WTC11 (cell line): ENCODE data around the gene OPTC. TPM values are rescaled to one million over a fixed set of nuclear protein-coding genes. Genes with fewer than 3 reads are reported as not detected.

Experiments used
- ATAC-seq: fragments of 200-7000 bp; cut with Tn5 transposase; 2 replicates; pipeline ENCODE4 v1.10.0; 2021; ENCODE audit warnings: mild to moderate bottlenecking, moderate library complexity
- CTCF ChIA-PET: fragments of 300-600 bp; sonication (Branson Sonifier 250); formaldehyde crosslinking; loops from one replicate; lab custom pipeline; 2021; ENCODE audit warnings: antibody characterized with exemption; lab: Charles Lee
- POLR2A ChIA-PET: fragments of 350-600 bp; sonication (Branson Sonifier 250); formaldehyde crosslinking; loops from one replicate; lab custom pipeline; 2021; ENCODE audit warnings: antibody characterized with exemption; lab: Charles Lee
- DNase-seq: peaks from one replicate; pipeline ENCODE4 v3.0.0; 2021; ENCODE audit warnings: low spot score
- H3K27ac Mint-ChIP-seq: 2 replicates; pipeline ENCODE4 v1.8.0; 2021; ENCODE audit warnings: mixed read lengths
- H3K27me3 Mint-ChIP-seq: 2 replicates; pipeline ENCODE4 v1.8.0; 2021; ENCODE audit warnings: low read depth, mild to moderate bottlenecking, moderate library complexity, mixed read lengths
- H3K36me3 Mint-ChIP-seq: 2 replicates; pipeline ENCODE4 v1.8.0; 2021; ENCODE audit warnings: mixed read lengths
- H3K4me1 Mint-ChIP-seq: 2 replicates; pipeline ENCODE4 v1.8.0; 2022; ENCODE audit warnings: mixed read lengths
- H3K4me3 Mint-ChIP-seq: 2 replicates; pipeline ENCODE4 v1.8.0; 2021; ENCODE audit warnings: mild to moderate bottlenecking, moderate library complexity, mixed read lengths
- H3K9me3 Mint-ChIP-seq: 2 replicates; pipeline ENCODE4 v1.8.0; 2021; ENCODE audit warnings: mixed read lengths
- ATF2 ChIP-seq: sonication (generic); formaldehyde crosslinking; IDR thresholded peaks from 2 replicates; pipeline ENCODE4 v1.8.1; 2022; ENCODE audit warnings: low read depth, missing genetic modification reagents, borderline replicate concordance
- CBFB ChIP-seq: sonication (generic); formaldehyde crosslinking; IDR thresholded peaks from 2 replicates; pipeline ENCODE4 v1.8.1; 2022; ENCODE audit warnings: mild to moderate bottlenecking, low read depth, missing genetic modification reagents
- E2F4 ChIP-seq: sonication (generic); formaldehyde crosslinking; IDR thresholded peaks from 2 replicates; pipeline ENCODE4 v1.8.1; 2022; ENCODE audit warnings: low read depth, mild to moderate bottlenecking, moderate library complexity, missing genetic modification reagents, borderline replicate concordance
- E2F5 ChIP-seq: sonication (generic); formaldehyde crosslinking; IDR thresholded peaks from 2 replicates; pipeline ENCODE4 v1.8.1; 2022; ENCODE audit warnings: mild to moderate bottlenecking, moderate library complexity, missing genetic modification reagents
- ETV6 ChIP-seq: sonication (generic); formaldehyde crosslinking; IDR thresholded peaks from 2 replicates; pipeline ENCODE4 v1.8.1; 2022; ENCODE audit warnings: mild to moderate bottlenecking, missing genetic modification reagents
- FOXP1 ChIP-seq: sonication (generic); formaldehyde crosslinking; IDR thresholded peaks from 2 replicates; pipeline ENCODE4 v1.8.0; 2022; ENCODE audit warnings: missing genetic modification reagents, mild to moderate bottlenecking, moderate library complexity, borderline replicate concordance
- FOXP4 ChIP-seq: sonication (generic); formaldehyde crosslinking; IDR thresholded peaks from 2 replicates; pipeline ENCODE4 v1.8.0; 2022; ENCODE audit warnings: mild to moderate bottlenecking, missing genetic modification reagents
- HMGXB4 ChIP-seq: sonication (generic); formaldehyde crosslinking; IDR thresholded peaks from 2 replicates; pipeline ENCODE4 v1.8.1; 2023; ENCODE audit warnings: mild to moderate bottlenecking, moderate library complexity, missing genetic modification reagents
- IRF2 ChIP-seq: sonication (generic); formaldehyde crosslinking; IDR thresholded peaks from 2 replicates; pipeline ENCODE4 v1.8.0; 2022; ENCODE audit warnings: low read depth, missing genetic modification reagents, borderline replicate concordance
- KAT7 ChIP-seq: sonication (generic); formaldehyde crosslinking; IDR thresholded peaks from 2 replicates; pipeline ENCODE4 v1.8.1; 2023; ENCODE audit warnings: missing genetic modification reagents, mild to moderate bottlenecking, borderline replicate concordance
- PRDM15 ChIP-seq: sonication (generic); formaldehyde crosslinking; IDR thresholded peaks from 2 replicates; pipeline ENCODE4 v1.8.0; 2022; ENCODE audit warnings: missing genetic modification reagents
- RELA ChIP-seq: sonication (generic); formaldehyde crosslinking; IDR thresholded peaks from 2 replicates; pipeline ENCODE4 v1.8.1; 2022; ENCODE audit warnings: missing genetic modification reagents, mild to moderate bottlenecking, borderline replicate concordance
- SMAD3 ChIP-seq: sonication (generic); formaldehyde crosslinking; IDR thresholded peaks from 2 replicates; pipeline ENCODE4 v1.8.0; 2022; ENCODE audit warnings: missing genetic modification reagents, mild to moderate bottlenecking, borderline replicate concordance
- TEAD4 ChIP-seq: sonication (generic); formaldehyde crosslinking; IDR thresholded peaks from 2 replicates; pipeline ENCODE4 v1.8.0; 2022; ENCODE audit warnings: mild to moderate bottlenecking, missing genetic modification reagents
- TP53 ChIP-seq: sonication (generic); formaldehyde crosslinking; IDR thresholded peaks from 2 replicates; pipeline ENCODE4 v1.8.1; 2023; ENCODE audit warnings: mild to moderate bottlenecking, missing genetic modification reagents
- ZNF512 ChIP-seq: sonication (generic); formaldehyde crosslinking; IDR thresholded peaks from 2 replicates; pipeline ENCODE4 v1.8.1; 2022; ENCODE audit warnings: missing genetic modification reagents, borderline replicate concordance
- ZNF671 ChIP-seq: fragments of 250-450 bp; sonication (Bioruptor Pico); IDR thresholded peaks from 2 replicates; pipeline ENCODE4 v1.8.0; 2021; ENCODE audit warnings: mild to moderate bottlenecking
- total RNA-seq: library from RNA; stranded (reverse); gene quantifications from 3 replicates; pipeline ENCODE4 v1.2.3, GENCODE V29; 2021

The OPTC gene
- total RNA-seq, 1 experiment from 2014 or later: 0.55 TPM

GRCh38 chr1:203538726-203539125 is 44.8 kb downstream of the OPTC start (continued):
- TF ChIP-seq IRF2 (CRISPR knock-in tag): no peak
- no peak for TF ChIP-seq ZNF671 (CRISPR knock-in tag)
- no peak for TF ChIP-seq TEAD4
- TF ChIP-seq RELA (CRISPR knock-in tag): no peak

GRCh38 chr1:203539831-203540546 is 46.0 kb downstream of the OPTC start:
- POLR2A ChIA-PET: no interaction called here
- TF ChIP-seq TP53: no peak
- TF ChIP-seq E2F4 (CRISPR knock-in tag): no peak
- no peak for TF ChIP-seq KAT7 (CRISPR knock-in tag)
- no peak for TF ChIP-seq SMAD3 (CRISPR knock-in tag)
- TF ChIP-seq HMGXB4 (CRISPR knock-in tag): no peak
- TF ChIP-seq ZNF512 (CRISPR knock-in tag): no peak
- TF ChIP-seq ETV6 (CRISPR knock-in tag): no peak
- TF ChIP-seq ATF2 (CRISPR knock-in tag): no peak
- no peak for TF ChIP-seq PRDM15 (CRISPR knock-in tag)
- TF ChIP-seq E2F5 (CRISPR knock-in tag): no peak
- no peak for TF ChIP-seq CBFB (CRISPR knock-in tag)
- no peak for TF ChIP-seq FOXP1 (CRISPR knock-in tag)
- no peak for TF ChIP-seq FOXP4 (CRISPR knock-in tag)

More at GRCh38 chr1:203539831-203540546, 46.0 kb downstream of the OPTC start:
- Mint-ChIP-seq H3K27ac (no peak overlapping the region), H3K4me1 (peaks cover 22% of the 10 kb centered on the region), H3K9me3 (no peaks in the 10 kb centered on the region), H3K27me3 (no peaks in the 10 kb centered on the region; the same call in 1 of the 2 replicates), H3K36me3 (no peaks in the 10 kb centered on the region), H3K4me3 (no peak overlapping the region)
- no peak for DNase-seq
- ATAC-seq: peak; percentile 67
- CTCF ChIA-PET: no interaction called here
